H1 (cell line): ENCODE measurements around the gene FHIT. TPM values are rescaled to one million over a fixed set of nuclear protein-coding genes. Genes with fewer than 3 reads are reported as not detected.

Experiments
- CTCF ChIA-PET: fragments of 300-600 bp; sonication (Branson Sonifier 250); formaldehyde crosslinking; loops from one replicate; lab custom pipeline; 2021; ENCODE audit not compliant: partially characterized antibody; lab: Charles Lee
- POLR2A ChIA-PET: fragments of 300-600 bp; sonication (Branson Sonifier 250); formaldehyde crosslinking; loops from one replicate; lab custom pipeline; 2021; ENCODE audit warnings: inconsistent platforms; ENCODE audit not compliant: partially characterized antibody; lab: Charles Lee
- DNase-seq, 2 experiments: peaks; one replicate each; pipeline versions ENCODE4 v3.0.0 to v3.0.0-alpha.2; 2010 to 2022; ENCODE audit warnings: low spot score in 2 of 2, low read depth in 1 of 2, mixed read lengths in 1 of 2
- FAIRE-seq: peaks from 2 replicates; lab custom pipeline; 2011; peaks lifted over from hg19 to GRCh38; lab: Jason Lieb, UNC
- H2AFZ ChIP-seq: 2 replicates; pipeline ENCODE4 v1.8.1; 2012; ENCODE audit warnings: low read length, inconsistent platforms
- H2AK5ac ChIP-seq: 2 replicates; pipeline ENCODE4 v1.6.1; 2013; ENCODE audit warnings: low read depth, low read length
- H2BK120ac ChIP-seq: replicated peaks from 2 replicates; pipeline ENCODE3; 2013; ENCODE audit warnings: low read depth, low read length, inconsistent platforms
- H2BK12ac ChIP-seq: 2 replicates; pipeline ENCODE4 v1.6.1; 2013; ENCODE audit warnings: low read depth, low read length
- H2BK15ac ChIP-seq: 2 replicates; pipeline ENCODE4 v1.6.1; 2013; ENCODE audit warnings: low read length
- H2BK20ac ChIP-seq: 2 replicates; pipeline ENCODE4 v1.6.1; 2013; ENCODE audit warnings: low read length
- H2BK5ac ChIP-seq: 2 replicates; pipeline ENCODE4 v1.6.1; 2013; ENCODE audit warnings: low read depth, low read length
- H3K14ac ChIP-seq: 2 replicates; pipeline ENCODE4 v1.6.1; 2013; ENCODE audit warnings: inconsistent platforms; ENCODE audit not compliant: insufficient read length
- H3K18ac ChIP-seq: 2 replicates; pipeline ENCODE4 v1.6.1; 2013; ENCODE audit warnings: low read length; ENCODE audit errors: extremely low read depth
- H3K23ac ChIP-seq: 2 replicates; pipeline ENCODE4 v1.6.1; 2013; ENCODE audit warnings: inconsistent platforms; ENCODE audit not compliant: insufficient read length
- H3K23me2 ChIP-seq: 2 replicates; pipeline ENCODE4 v1.6.1; 2013; ENCODE audit warnings: low read depth, low read length
- H3K27ac ChIP-seq: 2 replicates; pipeline ENCODE4 v1.6.1; 2011; ENCODE audit warnings: low read depth, low read length, inconsistent platforms
- H3K27me3 ChIP-seq, 4 experiments: replicated peaks in 1 of 4; 1 replicate in 1 of 4; 2 replicates in 3 of 4; pipeline versions ENCODE4 v1.6.1 to v1.8.1; 2011 to 2013; ENCODE audit warnings: low read length in 3 of 4, mild to moderate bottlenecking in 3 of 4, inconsistent platforms in 2 of 4, mixed read lengths in 2 of 4, moderate library complexity in 1 of 4; ENCODE audit not compliant: control insufficient read depth in 3 of 4, insufficient read depth in 3 of 4; ENCODE audit errors: extremely low read depth in 1 of 4
- H3K36me3 ChIP-seq, 4 experiments: 2 replicates each; pipeline versions ENCODE4 v1.6.1 to v1.8.1; 2011 to 2013; ENCODE audit warnings: mild to moderate bottlenecking in 4 of 4, low read length in 3 of 4, moderate library complexity in 2 of 4, control low read depth in 1 of 4, inconsistent platforms in 1 of 4; ENCODE audit not compliant: insufficient read depth in 4 of 4, control insufficient read depth in 2 of 4
- H3K4ac ChIP-seq: replicated peaks from 2 replicates; pipeline ENCODE3; 2013; ENCODE audit warnings: low read length, low read depth, mixed read lengths, inconsistent platforms; ENCODE audit not compliant: insufficient read length
- H3K4me1 ChIP-seq, 4 experiments: replicated peaks in 1 of 4; 1 replicate in 1 of 4; 2 replicates in 3 of 4; pipeline versions ENCODE4 v1.6.1 to v1.8.1; 2011 to 2013; ENCODE audit warnings: low read length in 3 of 4, inconsistent platforms in 2 of 4, mixed read lengths in 1 of 4; ENCODE audit not compliant: insufficient read depth in 4 of 4, control insufficient read depth in 3 of 4
- H3K4me2 ChIP-seq, 2 experiments: 2 replicates each; pipeline versions ENCODE4 v1.6.1 to v1.8.1; 2011 to 2013; ENCODE audit warnings: low read depth in 2 of 2, low read length in 2 of 2, control low read depth in 1 of 2, inconsistent platforms in 1 of 2, mild to moderate bottlenecking in 1 of 2; ENCODE audit not compliant: insufficient read depth in 1 of 2
- H3K4me3 ChIP-seq, 4 experiments: fragments of 200-600, 300-600 bp in 1 of 4; sonication (generic), shearing (Covaris generic), sonication (Bioruptor Twin) in 1 of 4; 2 replicates each; pipeline versions ENCODE4 v1.5.1 to v1.8.1; 2011 to 2016; ENCODE audit warnings: low read length in 4 of 4, low read depth in 3 of 4, control low read depth in 2 of 4, inconsistent platforms in 2 of 4, mild to moderate bottlenecking in 2 of 4, mixed read lengths in 1 of 4, moderate library complexity in 1 of 4; ENCODE audit not compliant: insufficient read depth in 2 of 4; ENCODE audit errors: extremely low read depth in 1 of 4
- H3K56ac ChIP-seq: replicated peaks from 2 replicates; pipeline ENCODE3; 2013; ENCODE audit warnings: low read depth, mild to moderate bottlenecking, mixed read lengths, low read length, inconsistent platforms; ENCODE audit not compliant: insufficient read length
- H3K79me1 ChIP-seq: 2 replicates; pipeline ENCODE4 v1.6.1; 2013; ENCODE audit warnings: low read depth, low read length, control low read depth
- H3K79me2 ChIP-seq, 2 experiments: 2 replicates each; pipeline versions ENCODE4 v1.6.1 to v1.8.1; 2012 to 2013; ENCODE audit warnings: low read length in 2 of 2, mild to moderate bottlenecking in 2 of 2, inconsistent platforms in 1 of 2; ENCODE audit not compliant: insufficient read depth in 2 of 2, control insufficient read depth in 1 of 2
- H3K9ac ChIP-seq, 4 experiments: replicated peaks in 1 of 4; 1 replicate in 1 of 4; 2 replicates in 3 of 4; pipeline versions ENCODE4 v1.6.1 to v1.8.1; 2011 to 2013; ENCODE audit warnings: low read depth in 3 of 4, low read length in 3 of 4, control low read depth in 2 of 4, mild to moderate bottlenecking in 2 of 4, moderate library complexity in 2 of 4, inconsistent platforms in 1 of 4; ENCODE audit errors: extremely low read depth in 1 of 4
- H3K9me3 ChIP-seq, 2 experiments: 2 replicates each; pipeline versions ENCODE4 v1.6.1 to v1.8.1; 2012 to 2013; ENCODE audit warnings: mild to moderate bottlenecking in 2 of 2, moderate library complexity in 2 of 2, control low read depth in 1 of 2, inconsistent platforms in 1 of 2, low read depth in 1 of 2, low read length in 1 of 2, mixed read lengths in 1 of 2; ENCODE audit not compliant: insufficient read depth in 2 of 2
- H4K20me1 ChIP-seq, 2 experiments: replicated peaks in 1 of 2; 2 replicates each; pipeline versions ENCODE3 to v1.8.1; 2011 to 2013; ENCODE audit warnings: inconsistent platforms in 2 of 2, low read length in 2 of 2, mild to moderate bottlenecking in 1 of 2; ENCODE audit not compliant: insufficient read depth in 2 of 2, control insufficient read depth in 1 of 2
- H4K5ac ChIP-seq: 2 replicates; pipeline ENCODE4 v1.6.1; 2013; ENCODE audit warnings: low read length, low read depth, mixed read lengths, inconsistent platforms; ENCODE audit not compliant: insufficient read length
- H4K8ac ChIP-seq: 2 replicates; pipeline ENCODE4 v1.8.0; 2013; ENCODE audit warnings: mild to moderate bottlenecking, moderate library complexity, low read length, inconsistent platforms; ENCODE audit not compliant: insufficient read depth; ENCODE audit errors: extremely low read depth
- H4K91ac ChIP-seq: replicated peaks from 2 replicates; pipeline ENCODE3; 2013; ENCODE audit warnings: low read length, mixed read lengths, inconsistent platforms; ENCODE audit not compliant: insufficient read length
- CTBP2 ChIP-seq: IDR thresholded peaks from 2 replicates; pipeline ENCODE4 v1.7.0; 2011; ENCODE audit warnings: borderline replicate concordance, mild to moderate bottlenecking, moderate library complexity, mixed read lengths, low read length; ENCODE audit not compliant: insufficient read depth, insufficient read length
- HDAC2 ChIP-seq, 2 experiments: fragments of 300-600 bp in 1 of 2; sonication (generic) in 1 of 2; IDR thresholded peaks; 2 replicates each; pipeline ENCODE4 v1.6.1; 2011 to 2012; ENCODE audit warnings: low read depth in 2 of 2, low read length in 2 of 2, mild to moderate bottlenecking in 2 of 2, moderate library complexity in 2 of 2, borderline replicate concordance in 1 of 2, inconsistent platforms in 1 of 2
- NRF1 ChIP-seq: IDR thresholded peaks from 2 replicates; pipeline ENCODE4 v1.6.1; 2011; ENCODE audit warnings: mild to moderate bottlenecking, low read depth, low read length, improper control_type of control experiment
- RFX5 ChIP-seq: IDR thresholded peaks from 2 replicates; pipeline ENCODE4 v1.6.1; 2011; ENCODE audit warnings: low read depth, low read length, improper control_type of control experiment, borderline replicate concordance
- SIX5 ChIP-seq: IDR thresholded peaks from 2 replicates; pipeline ENCODE4 v1.6.1; 2011; ENCODE audit warnings: mild to moderate bottlenecking, low read depth, low read length
- WGBS, 2 experiments: shearing (Covaris generic) in 1 of 2; methylation state at CpG; one replicate each; pipeline versions ENCODE4 v1.1.6 to v1.1.7; 2013 to 2015; ENCODE audit warnings: low lambda C conversion rate in 2 of 2, mixed read lengths in 2 of 2, inconsistent platforms in 1 of 2, low coverage in 1 of 2, missing lambda C conversion rate in 1 of 2; ENCODE audit not compliant: insufficient replicate concordance in 2 of 2, insufficient coverage in 1 of 2, insufficient read length in 1 of 2; ENCODE audit errors: extremely low coverage in 1 of 2, missing lambda C conversion rate in 1 of 2; 5-methylcytosine and 5-hydroxymethylcytosine counted together
- polyA plus RNA-seq, 7 experiments: library from polyadenylated mRNA; depleted of rRNA in 3 of 7; stranded (reverse) in 5 of 7; unstranded in 2 of 7; fragments of >200 nt in 5 of 7; fragments of 200-250 nt in 2 of 7; gene quantifications; 1 replicate in 5 of 7; 2 replicates in 1 of 7; 4 replicates in 1 of 7; pipeline versions ENCODE4 v1.2.1 to v1.2.3, GENCODE V29; 2011 to 2013; ENCODE audit warnings: missing spikeins in 2 of 7, mixed read lengths in 2 of 7
- total RNA-seq: library from RNA; stranded (reverse); fragmentation: NEBNext Ultra II Directional; extraction: Animal tissue kit (Norgen Biotek cat#: 25700); gene quantifications from 2 replicates; pipeline ENCODE4 v1.2.1, GENCODE V29; 2021

FHIT gene
- total and polyA plus RNA-seq, 2 of the 8 experiments (the other 6 are each of a cell fraction or from before 2014, with no cell fraction given), result 1.2 to 3.2 TPM

GRCh38 chr3:61032991-61033390 is 218.3 kb downstream of the FHIT start:
- Histone ChIP-seq H2BK5ac (no peak overlapping the region), H3K23ac (no peak overlapping the region), H2BK20ac (no peak overlapping the region), H3K36me3 (no peaks in the 10 kb centered on the region), H3K9me3 (peaks cover 0 to 8% of the 10 kb centered on the region in 2 experiments; a peak in 1 of 4 replicates), H3K4ac (no peak overlapping the region), H3K9ac (no peak overlapping the region), H4K5ac (no peak overlapping the region), H3K56ac (no peak overlapping the region), H3K79me2 (no peaks in the 10 kb centered on the region), H3K27ac (no peak overlapping the region), H2BK15ac (no peak overlapping the region), H3K27me3 (no peaks in the 10 kb centered on the region), H4K91ac (no peak overlapping the region), H3K14ac (no peak overlapping the region), H2AFZ (no peak overlapping the region), H3K4me2 (no peak overlapping the region), H4K20me1 (no peaks in the 10 kb centered on the region), H2BK12ac (no peak overlapping the region), H3K79me1 (no peaks in the 10 kb centered on the region), H3K23me2 (no peaks in the 10 kb centered on the region), H3K4me1 (no peaks in the 10 kb centered on the region), H4K8ac (no peak overlapping the region), H2AK5ac (no peak overlapping the region), H2BK120ac (no peak overlapping the region), H3K4me3 (no peak overlapping the region), H3K18ac (no peak overlapping the region)
- 95% methylated on average over 5 of the region's 5 CpGs; no CpG with 5 or more reads in 1 of the 2 experiments for WGBS, 2 experiments
- POLR2A ChIA-PET, result no interaction called here
- FAIRE-seq, result no peak
- TF ChIP-seq RFX5 (no peak), CTBP2 (no peak), NRF1 (no peak), HDAC2 (IDR thresholded peaks at IDR 0.05; ENCODE audit: borderline replicate concordance in 1 of 2, low read depth in 2 of 2, low read length in 2 of 2) (no peak), SIX5 (no peak)
- DNase-seq, result no peak
- CTCF ChIA-PET, result interaction anchor here (1.6 kb wide), 1 partner anchor 11 kb away, joined by 3 read pairs; no protein-coding TSS in a partner anchor
